Stomach (tissue), 4 donors: ENCODE results near the gene LILRB3.

Experiments used
- POLR2A ChIP-seq, 4 donors: fragments of 450-650 bp; IDR thresholded peaks; one replicate each; pipeline ENCODE4 v1.6.1; 2016; ENCODE audit warnings: antibody characterized with exemption in 4 of 4, control low read depth in 2 of 4, mild to moderate bottlenecking in 1 of 4, moderate library complexity in 1 of 4
- POLR2AphosphoS5 ChIP-seq, 3 donors: sonication (generic); formaldehyde crosslinking; IDR thresholded peaks; one replicate each; pipeline ENCODE4 v1.6.1; 2016; ENCODE audit warnings: antibody characterized with exemption in 3 of 3
- TF ChIP-seq, protein P1 (sequence below), 7 experiments: fragments of 450-650 bp in 4 of 7; fragments of 200-600 bp in 3 of 7; sonication (generic) in 3 of 7; IDR thresholded peaks; one replicate each; pipeline ENCODE4 v1.5.1; 2016 to 2019; ENCODE audit warnings: antibody characterized with exemption in 7 of 7, control low read depth in 2 of 7, mild to moderate bottlenecking in 1 of 7

GRCh38 chr19:54230031-54230430 is 7.2 kb upstream of the LILRB3 start:
- TF ChIP-seq POLR2A (IDR thresholded peaks at IDR 0.05) (no peak), POLR2AphosphoS5 (IDR thresholded peaks at IDR 0.05) (no peak)
- TF ChIP-seq, protein P1, sequence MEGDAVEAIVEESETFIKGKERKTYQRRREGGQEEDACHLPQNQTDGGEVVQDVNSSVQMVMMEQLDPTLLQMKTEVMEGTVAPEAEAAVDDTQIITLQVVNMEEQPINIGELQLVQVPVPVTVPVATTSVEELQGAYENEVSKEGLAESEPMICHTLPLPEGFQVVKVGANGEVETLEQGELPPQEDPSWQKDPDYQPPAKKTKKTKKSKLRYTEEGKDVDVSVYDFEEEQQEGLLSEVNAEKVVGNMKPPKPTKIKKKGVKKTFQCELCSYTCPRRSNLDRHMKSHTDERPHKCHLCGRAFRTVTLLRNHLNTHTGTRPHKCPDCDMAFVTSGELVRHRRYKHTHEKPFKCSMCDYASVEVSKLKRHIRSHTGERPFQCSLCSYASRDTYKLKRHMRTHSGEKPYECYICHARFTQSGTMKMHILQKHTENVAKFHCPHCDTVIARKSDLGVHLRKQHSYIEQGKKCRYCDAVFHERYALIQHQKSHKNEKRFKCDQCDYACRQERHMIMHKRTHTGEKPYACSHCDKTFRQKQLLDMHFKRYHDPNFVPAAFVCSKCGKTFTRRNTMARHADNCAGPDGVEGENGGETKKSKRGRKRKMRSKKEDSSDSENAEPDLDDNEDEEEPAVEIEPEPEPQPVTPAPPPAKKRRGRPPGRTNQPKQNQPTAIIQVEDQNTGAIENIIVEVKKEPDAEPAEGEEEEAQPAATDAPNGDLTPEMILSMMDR (IDR thresholded peaks at IDR 0.05) = no peak
